H9 (cell line): Measurements from ENCODE around the gene SOX13. TPM values are rescaled to one million over a fixed set of nuclear protein-coding genes. Genes with fewer than 3 reads are reported as not detected.
A peak's percentile ranks its signal among the peaks of the same experiment; 100 is the strongest.

Experiments used
- DNase-seq: peaks from one replicate; pipeline ENCODE4 v3.0.0-alpha.2; 2017
- H2AFZ ChIP-seq: one replicate; pipeline ENCODE4 v1.6.1; 2013; ENCODE audit warnings: mild to moderate bottlenecking, low read length, control low read depth, moderate library complexity
- H2AK5ac ChIP-seq: 2 replicates; pipeline ENCODE4 v1.6.1; 2013; ENCODE audit warnings: low read length, control low read depth, mixed read lengths; ENCODE audit not compliant: insufficient read length
- H2BK120ac ChIP-seq: one replicate; pipeline ENCODE4 v1.6.1; 2013; ENCODE audit warnings: low read depth, mild to moderate bottlenecking, low read length, control low read depth, inconsistent platforms; ENCODE audit not compliant: poor library complexity, severe bottlenecking
- H2BK12ac ChIP-seq: 2 replicates; pipeline ENCODE4 v1.6.1; 2013; ENCODE audit warnings: low read length, control low read depth, mixed read lengths, low read depth; ENCODE audit not compliant: insufficient read length
- H2BK15ac ChIP-seq: 2 replicates; pipeline ENCODE4 v1.6.1; 2013; ENCODE audit warnings: low read depth, low read length, control low read depth
- H2BK20ac ChIP-seq: one replicate; pipeline ENCODE4 v1.6.1; 2013; ENCODE audit warnings: low read depth, mild to moderate bottlenecking, low read length, control low read depth, inconsistent platforms; ENCODE audit not compliant: poor library complexity, severe bottlenecking
- H2BK5ac ChIP-seq: 2 replicates; pipeline ENCODE4 v1.6.1; 2013; ENCODE audit warnings: low read length, control low read depth, mixed read lengths; ENCODE audit not compliant: insufficient read length
- H3K14ac ChIP-seq: 2 replicates; pipeline ENCODE4 v1.6.1; 2013; ENCODE audit warnings: low read length, control low read depth; ENCODE audit not compliant: insufficient read depth
- H3K18ac ChIP-seq: 2 replicates; pipeline ENCODE4 v1.6.1; 2013; ENCODE audit warnings: low read depth, mild to moderate bottlenecking, mixed read lengths, low read length, control low read depth; ENCODE audit not compliant: insufficient read length
- H3K23ac ChIP-seq: 2 replicates; pipeline ENCODE4 v1.6.1; 2013; ENCODE audit warnings: low read length, control low read depth, mixed read lengths, low read depth; ENCODE audit not compliant: insufficient read length
- H3K23me2 ChIP-seq: 2 replicates; pipeline ENCODE4 v1.6.1; 2013; ENCODE audit warnings: low read depth, mild to moderate bottlenecking, mixed read lengths, low read length, control low read depth; ENCODE audit not compliant: insufficient read length, poor library complexity, severe bottlenecking
- H3K27ac ChIP-seq: 2 replicates; pipeline ENCODE4 v1.5.1; 2013; ENCODE audit warnings: low read length, control low read depth, mixed read lengths, low read depth; ENCODE audit not compliant: insufficient read length
- H3K27me3 ChIP-seq: 2 replicates; pipeline ENCODE4 v1.6.1; 2013; ENCODE audit warnings: low read length, control low read depth, inconsistent platforms; ENCODE audit not compliant: insufficient read depth
- H3K4ac ChIP-seq: 2 replicates; pipeline ENCODE4 v1.6.1; 2013; ENCODE audit warnings: low read depth, mild to moderate bottlenecking, control low read depth, inconsistent platforms, low read length, moderate library complexity
- H3K4me1 ChIP-seq: 2 replicates; pipeline ENCODE4 v1.6.1; 2013; ENCODE audit warnings: low read length, control low read depth, inconsistent platforms; ENCODE audit not compliant: insufficient read depth
- H3K4me2 ChIP-seq: 2 replicates; pipeline ENCODE4 v1.6.1; 2013; ENCODE audit warnings: low read length, control low read depth, mixed read lengths; ENCODE audit not compliant: insufficient read length, insufficient read depth
- H3K56ac ChIP-seq: 2 replicates; pipeline ENCODE4 v1.6.1; 2013; ENCODE audit warnings: low read depth, mild to moderate bottlenecking, mixed read lengths, low read length, control low read depth; ENCODE audit not compliant: insufficient read length
- H3K79me1 ChIP-seq: 2 replicates; pipeline ENCODE4 v1.6.1; 2013; ENCODE audit warnings: low read depth, mild to moderate bottlenecking, moderate library complexity, low read length, control low read depth, inconsistent platforms; ENCODE audit not compliant: insufficient read depth, poor library complexity, severe bottlenecking
- H3K79me2 ChIP-seq: 2 replicates; pipeline ENCODE4 v1.6.1; 2013; ENCODE audit warnings: low read length, control low read depth, inconsistent platforms; ENCODE audit not compliant: insufficient read depth
- H3K9ac ChIP-seq: 2 replicates; pipeline ENCODE4 v1.6.1; 2013; ENCODE audit warnings: low read length, control low read depth, mixed read lengths; ENCODE audit not compliant: insufficient read length; ENCODE audit errors: extremely low read depth
- H3K9me3 ChIP-seq: one replicate; pipeline ENCODE4 v1.6.1; 2013; ENCODE audit warnings: low read depth, low read length, inconsistent platforms; ENCODE audit not compliant: control insufficient read depth
- H3T11ph ChIP-seq: one replicate; pipeline ENCODE4 v1.6.1; 2013; ENCODE audit warnings: mild to moderate bottlenecking, low read length, control low read depth, inconsistent platforms
- H4K20me1 ChIP-seq: one replicate; pipeline ENCODE4 v1.6.1; 2013; ENCODE audit not compliant: control insufficient read depth, insufficient read length, insufficient read depth
- H4K5ac ChIP-seq: 2 replicates; pipeline ENCODE4 v1.6.1; 2013; ENCODE audit warnings: low read depth, mild to moderate bottlenecking, mixed read lengths, low read length, control low read depth; ENCODE audit not compliant: insufficient read length
- H4K8ac ChIP-seq: replicated peaks from 2 replicates; pipeline ENCODE4 v1.6.1; 2013; ENCODE audit warnings: low read length, control low read depth, mixed read lengths, low read depth; ENCODE audit not compliant: insufficient read length
- H4K91ac ChIP-seq: 2 replicates; pipeline ENCODE4 v1.6.1; 2013; ENCODE audit warnings: low read depth, mild to moderate bottlenecking, moderate library complexity, mixed read lengths, low read length, control low read depth; ENCODE audit not compliant: insufficient read length
- H3K27ac Mint-ChIP-seq, 3 experiments: 2 replicates in 2 of 3; 3 replicates in 1 of 3; pipeline ENCODE4 v1.8.0; 2020 to 2021; ENCODE audit warnings: mixed read lengths in 3 of 3, mild to moderate bottlenecking in 1 of 3, moderate library complexity in 1 of 3
- H3K27me3 Mint-ChIP-seq: 2 replicates; pipeline ENCODE4 v1.8.0; 2021; ENCODE audit warnings: low read depth, mild to moderate bottlenecking, moderate library complexity, mixed read lengths
- H3K36me3 Mint-ChIP-seq, 3 experiments: 2 replicates in 2 of 3; 3 replicates in 1 of 3; pipeline ENCODE4 v1.8.0; 2020 to 2021; ENCODE audit warnings: low read depth in 3 of 3, mixed read lengths in 3 of 3; ENCODE audit not compliant: insufficient read depth in 1 of 3
- H3K4me1 Mint-ChIP-seq, 2 experiments: 2 replicates each; pipeline ENCODE4 v1.8.0; 2020; ENCODE audit warnings: mixed read lengths in 2 of 2
- H3K4me3 Mint-ChIP-seq, 2 experiments: 2 replicates in 1 of 2; 3 replicates in 1 of 2; pipeline ENCODE4 v1.8.0; 2020 to 2021; ENCODE audit warnings: mild to moderate bottlenecking in 2 of 2, mixed read lengths in 2 of 2, moderate library complexity in 1 of 2
- H3K9me3 Mint-ChIP-seq, 2 experiments: 2 replicates in 1 of 2; 3 replicates in 1 of 2; pipeline ENCODE4 v1.8.0; 2020; ENCODE audit warnings: mild to moderate bottlenecking in 2 of 2, mixed read lengths in 2 of 2, moderate library complexity in 1 of 2
- CTCF ChIP-seq: fragments of 200-600 bp; sonication (generic); conservative IDR thresholded peaks from 3 replicates; pipeline ENCODE4 v1.8.0; 2021; ENCODE audit warnings: antibody characterized with exemption, mild to moderate bottlenecking
- WGBS: extraction: QIAGEN DNeasy Blood & Tissue Kit; methylation state at CpG from one replicate; pipeline ENCODE4 v1.1.7; 2013; ENCODE audit warnings: missing lambda C conversion rate, low lambda C conversion rate, mixed read lengths; ENCODE audit not compliant: insufficient read length; ENCODE audit errors: extremely low coverage; 5-methylcytosine and 5-hydroxymethylcytosine counted together
- total RNA-seq: library from RNA; stranded (reverse); gene quantifications from 2 replicates; pipeline ENCODE4 v1.2.1, GENCODE V29; 2021

The SOX13 gene
- total RNA-seq, 1 experiment from 2014 or later, result 120 TPM

- no CpG with 5 or more reads among the region's 10 CpGs for WGBS
- Histone ChIP-seq H2BK12ac (no peak overlapping the region), H3K18ac (no peak overlapping the region), H3K56ac (no peak overlapping the region), H3K27ac (no peak overlapping the region), H2BK20ac (no peak overlapping the region), H2BK5ac (no peak overlapping the region), H4K8ac (no peak overlapping the region), H3K4me2 (no peak overlapping the region), H3K9me3 (no peaks in the 10 kb centered on the region), H3K23me2 (no peaks in the 10 kb centered on the region), H3K23ac (no peak overlapping the region), H3K9ac (no peak overlapping the region), H3K4me1 (no peaks in the 10 kb centered on the region; the same call in 1 of the 2 replicates), H4K91ac (no peak overlapping the region), H2BK15ac (no peak overlapping the region), H3T11ph (no peak overlapping the region), H4K20me1 (no peaks in the 10 kb centered on the region), H2AFZ (no peak overlapping the region), H3K79me2 (no peaks in the 10 kb centered on the region), H3K79me1 (no peaks in the 10 kb centered on the region), H3K14ac (no peak overlapping the region; the same call in 1 of the 2 replicates), H2BK120ac (no peak overlapping the region), H2AK5ac (no peak overlapping the region), H4K5ac (no peak overlapping the region), H3K27me3 (no peaks in the 10 kb centered on the region), H3K4ac (no peak overlapping the region)
- no peak for TF ChIP-seq CTCF
- Mint-ChIP-seq H3K36me3 (no peaks in the 10 kb centered on the region), H3K27ac (peak overlapping the region in 1 of 3 experiments; percentile 31; a peak in 1 of 7 replicates), H3K27me3 (peaks cover 6% of the 10 kb centered on the region), H3K9me3 (peaks cover 0 to 5% of the 10 kb centered on the region in 2 experiments; a peak in 1 of 5 replicates), H3K4me3 (no peak overlapping the region), H3K4me1 (peaks cover 23 to 28% of the 10 kb centered on the region in 2 experiments)
- no peak for DNase-seq
Observed at GRCh38 chr1:204041232-204041767, 31.6 kb upstream of the SOX13 start.
